ENCODE results near the gene MSX1. TPM values are rescaled to one million over a fixed set of nuclear protein-coding genes. Genes with fewer than 3 reads are reported as not detected.
A peak's percentile ranks its signal among the peaks of the same experiment; 100 is the strongest.

MSX1 gene
- polyA plus RNA-seq, 1 donor from 2014 or later: 2.8 TPM

DNA sequence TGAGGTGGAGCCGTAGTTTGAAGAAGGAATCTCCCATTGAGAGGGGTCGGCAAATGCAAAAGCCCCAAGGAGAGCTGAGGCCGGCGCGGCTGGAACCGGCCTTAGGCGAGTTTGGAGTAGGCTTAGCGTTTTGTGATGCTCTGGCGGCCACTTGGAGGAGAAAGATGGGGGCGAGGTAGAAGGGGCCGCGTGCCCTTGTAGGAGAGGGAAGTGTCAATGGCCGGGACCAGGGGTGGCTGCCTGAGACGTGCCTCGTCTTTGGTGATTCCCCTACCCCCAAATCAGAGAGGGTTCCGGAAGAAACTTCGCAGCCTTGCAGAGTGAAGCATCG lies 11.7 kb downstream of the MSX1 start:
- H3K4me2 ChIP-seq (ENCODE audit: low read length): no peak overlapping the region
- no peaks in the 10 kb centered on the region for H4K20me1 ChIP-seq (ENCODE audit: insufficient read depth)
- H3K36me3 ChIP-seq (ENCODE audit: insufficient read depth, low read length): no peaks in the 10 kb centered on the region
- no peak overlapping the region for H2AFZ ChIP-seq (ENCODE audit: low read depth, low read length)
- no peaks in the 10 kb centered on the region for H3K9me3 ChIP-seq (ENCODE audit: low read length)
- TF ChIP-seq RAD21 (conservative IDR thresholded peaks at IDR 0.05) (no peak), POLR2AphosphoS5 (IDR thresholded peaks at IDR 0.05) (no peak), REST (IDR thresholded peaks at IDR 0.05; ENCODE audit: borderline replicate concordance) (no peak), SMC3 (conservative IDR thresholded peaks at IDR 0.05; ENCODE audit: poor library complexity) (no peak), TAF1 (IDR thresholded peaks at IDR 0.05; ENCODE audit: low read depth) (no peak), MXI1 (conservative IDR thresholded peaks at IDR 0.05; ENCODE audit: poor library complexity, severe bottlenecking) (no peak), EZH2 (IDR thresholded peaks at IDR 0.05; ENCODE audit: borderline replicate concordance, insufficient read depth, low read length, poor library complexity, severe bottlenecking) (no peak), EP300 (conservative IDR thresholded peaks at IDR 0.05; ENCODE audit: poor library complexity, severe bottlenecking) (no peak)
- TF ChIP-seq, protein P1, sequence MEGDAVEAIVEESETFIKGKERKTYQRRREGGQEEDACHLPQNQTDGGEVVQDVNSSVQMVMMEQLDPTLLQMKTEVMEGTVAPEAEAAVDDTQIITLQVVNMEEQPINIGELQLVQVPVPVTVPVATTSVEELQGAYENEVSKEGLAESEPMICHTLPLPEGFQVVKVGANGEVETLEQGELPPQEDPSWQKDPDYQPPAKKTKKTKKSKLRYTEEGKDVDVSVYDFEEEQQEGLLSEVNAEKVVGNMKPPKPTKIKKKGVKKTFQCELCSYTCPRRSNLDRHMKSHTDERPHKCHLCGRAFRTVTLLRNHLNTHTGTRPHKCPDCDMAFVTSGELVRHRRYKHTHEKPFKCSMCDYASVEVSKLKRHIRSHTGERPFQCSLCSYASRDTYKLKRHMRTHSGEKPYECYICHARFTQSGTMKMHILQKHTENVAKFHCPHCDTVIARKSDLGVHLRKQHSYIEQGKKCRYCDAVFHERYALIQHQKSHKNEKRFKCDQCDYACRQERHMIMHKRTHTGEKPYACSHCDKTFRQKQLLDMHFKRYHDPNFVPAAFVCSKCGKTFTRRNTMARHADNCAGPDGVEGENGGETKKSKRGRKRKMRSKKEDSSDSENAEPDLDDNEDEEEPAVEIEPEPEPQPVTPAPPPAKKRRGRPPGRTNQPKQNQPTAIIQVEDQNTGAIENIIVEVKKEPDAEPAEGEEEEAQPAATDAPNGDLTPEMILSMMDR (IDR thresholded peaks at IDR 0.05; ENCODE audit: poor library complexity, severe bottlenecking): no peak
- no peaks in the 10 kb centered on the region for H3K79me2 ChIP-seq (replicated peaks; ENCODE audit: insufficient read depth, low read length)
- no peaks in the 10 kb centered on the region for H3F3A ChIP-seq (ENCODE audit: insufficient read depth, low read length, poor library complexity, severe bottlenecking)
- H3K27ac ChIP-seq (ENCODE audit: low read length): no peak overlapping the region
- H3K9me2 ChIP-seq (ENCODE audit: insufficient read depth, low read length): no peaks in the 10 kb centered on the region
- H3K27me3 ChIP-seq (ENCODE audit: insufficient read depth, low read depth, low read length): peaks cover 98% of the 10 kb centered on the region
- no peak overlapping the region for H3K4me3 ChIP-seq (ENCODE audit: low read length)
- no peak overlapping the region for H3K9ac ChIP-seq (ENCODE audit: low read length)

- Histone ChIP-seq H3K9me3 (ENCODE audit: low read length) (no peaks in the 10 kb centered on the region), H3K4me3 (ENCODE audit: low read length) (no peak overlapping the region), H3K36me3 (ENCODE audit: insufficient read depth, low read length) (no peaks in the 10 kb centered on the region), H3K27me3 (ENCODE audit: insufficient read depth, low read depth, low read length) (peaks cover 93% of the 10 kb centered on the region), H3F3A (ENCODE audit: insufficient read depth, low read length, poor library complexity, severe bottlenecking) (no peaks in the 10 kb centered on the region), H3K27ac (ENCODE audit: low read length) (no peak overlapping the region), H4K20me1 (ENCODE audit: insufficient read depth) (no peaks in the 10 kb centered on the region), H3K4me2 (ENCODE audit: low read length) (no peak overlapping the region), H3K79me2 (replicated peaks; ENCODE audit: insufficient read depth, low read length) (no peaks in the 10 kb centered on the region), H2AFZ (ENCODE audit: low read depth, low read length) (no peak overlapping the region), H3K9ac (ENCODE audit: low read length) (no peak overlapping the region), H3K9me2 (ENCODE audit: insufficient read depth, low read length) (no peaks in the 10 kb centered on the region)
- peak; percentile 50 for TF ChIP-seq EZH2 (IDR thresholded peaks at IDR 0.05; ENCODE audit: borderline replicate concordance, insufficient read depth, low read length, poor library complexity, severe bottlenecking)
- TF ChIP-seq, protein P1 (IDR thresholded peaks at IDR 0.05; ENCODE audit: poor library complexity, severe bottlenecking): no peak
These were observed 12.3 kb downstream of the MSX1 start for GRCh38 chr4:4871573-4872313.
